HepG2 (cell line): Measurements from ENCODE around the gene NISCH. TPM values are rescaled to one million over a fixed set of nuclear protein-coding genes. Genes with fewer than 3 reads are reported as not detected.

Experiments used
- ELK4 ChIP-seq: sonication (generic); formaldehyde crosslinking; IDR thresholded peaks from 2 replicates; pipeline ENCODE4 v1.9.0; 2021; ENCODE audit warnings: missing genetic modification reagents, borderline replicate concordance
- HHEX ChIP-seq: IDR thresholded peaks from 2 replicates; pipeline ENCODE4 v1.6.1; 2016; ENCODE audit warnings: control low read depth
- HNRNPUL1 ChIP-seq: fragments of 200-400 bp; formaldehyde crosslinking; IDR thresholded peaks from 2 replicates; pipeline ENCODE4 v1.6.1; 2017; ENCODE audit warnings: low read depth, mild to moderate bottlenecking, low read length, moderate library complexity
- ISL2 ChIP-seq: sonication (generic); formaldehyde crosslinking; IDR thresholded peaks from 2 replicates; pipeline ENCODE4 v1.5.0; 2020; ENCODE audit warnings: missing genetic modification reagents
- MYC ChIP-seq: sonication (generic); formaldehyde crosslinking; IDR thresholded peaks from 2 replicates; pipeline ENCODE4 v1.9.0; 2021; ENCODE audit warnings: missing genetic modification reagents, borderline replicate concordance
- NFIB ChIP-seq: sonication (generic); formaldehyde crosslinking; IDR thresholded peaks from 2 replicates; pipeline ENCODE4 v1.9.0; 2021; ENCODE audit warnings: missing genetic modification reagents, mild to moderate bottlenecking, borderline replicate concordance
- PHF21A ChIP-seq: sonication (generic); formaldehyde crosslinking; IDR thresholded peaks from 2 replicates; pipeline ENCODE4 v1.5.0; 2020; ENCODE audit warnings: mild to moderate bottlenecking, missing genetic modification reagents
- POLR2A ChIP-seq, 2 experiments: IDR thresholded peaks; 2 replicates each; pipeline ENCODE4 v1.6.1; 2011; ENCODE audit warnings: low read depth in 2 of 2, low read length in 2 of 2, mild to moderate bottlenecking in 1 of 2, moderate library complexity in 1 of 2; ENCODE audit not compliant: insufficient read depth in 1 of 2
- POLR2AphosphoS2 ChIP-seq: IDR thresholded peaks from 2 replicates; pipeline ENCODE4 v1.6.1; 2011; ENCODE audit warnings: low read depth, low read length, improper control_type of control experiment
- RARG ChIP-seq: sonication (generic); formaldehyde crosslinking; IDR thresholded peaks from 2 replicates; pipeline ENCODE4 v1.4.0; 2020; ENCODE audit warnings: low read depth, mild to moderate bottlenecking, missing genetic modification reagents
- REST ChIP-seq, 2 experiments: IDR thresholded peaks; 2 replicates each; pipeline ENCODE4 v1.6.1; 2011 to 2012; ENCODE audit warnings: low read length in 2 of 2, borderline replicate concordance in 1 of 2, low read depth in 1 of 2, mild to moderate bottlenecking in 1 of 2, moderate library complexity in 1 of 2
- SCMH1 ChIP-seq: sonication (generic); formaldehyde crosslinking; IDR thresholded peaks from 2 replicates; pipeline ENCODE4 v1.9.0; 2021; ENCODE audit warnings: missing genetic modification reagents, mild to moderate bottlenecking, borderline replicate concordance
- SMYD3 ChIP-seq: sonication (generic); formaldehyde crosslinking; IDR thresholded peaks from 2 replicates; pipeline ENCODE4 v1.8.1; 2023; ENCODE audit warnings: mild to moderate bottlenecking, missing genetic modification reagents
- TBP ChIP-seq: sonication (generic); formaldehyde crosslinking; IDR thresholded peaks from 2 replicates; pipeline ENCODE4 v1.5.0; 2020; ENCODE audit warnings: missing genetic modification reagents
- TP53 ChIP-seq: sonication (generic); formaldehyde crosslinking; conservative IDR thresholded peaks from 2 replicates; pipeline ENCODE4 v1.4.0; 2020; ENCODE audit warnings: missing genetic modification reagents
- WIZ ChIP-seq: sonication (generic); formaldehyde crosslinking; IDR thresholded peaks from 2 replicates; pipeline ENCODE4 v1.5.1; 2020; ENCODE audit warnings: mild to moderate bottlenecking, missing genetic modification reagents
- ZBTB46 ChIP-seq: sonication (generic); formaldehyde crosslinking; IDR thresholded peaks from 2 replicates; pipeline ENCODE4 v1.4.0; 2020; ENCODE audit warnings: mild to moderate bottlenecking, missing genetic modification reagents, borderline replicate concordance
- ZMAT3 ChIP-seq: sonication (generic); formaldehyde crosslinking; conservative IDR thresholded peaks from 2 replicates; pipeline ENCODE4 v1.7.0; 2021; ENCODE audit warnings: missing genetic modification reagents
- ZNF350 ChIP-seq: sonication (generic); formaldehyde crosslinking; IDR thresholded peaks from 2 replicates; pipeline ENCODE4 v1.4.0; 2020; ENCODE audit warnings: mild to moderate bottlenecking, low read depth, missing genetic modification reagents, borderline replicate concordance
- ZNF549 ChIP-seq: sonication (generic); formaldehyde crosslinking; IDR thresholded peaks from 2 replicates; pipeline ENCODE4 v1.5.0; 2020; ENCODE audit warnings: missing genetic modification reagents
- ZNF7 ChIP-seq: IDR thresholded peaks from 2 replicates; pipeline ENCODE4 v1.6.1; 2016; ENCODE audit warnings: missing biosample characterization, missing genetic modification reagents
- ZSCAN29 ChIP-seq: sonication (generic); formaldehyde crosslinking; conservative IDR thresholded peaks from 2 replicates; pipeline ENCODE4 v1.4.0; 2020; ENCODE audit warnings: mild to moderate bottlenecking, missing genetic modification reagents
- polyA plus RNA-seq, 8 experiments: library from polyadenylated mRNA; depleted of rRNA in 3 of 8; stranded (reverse) in 7 of 8; unstranded in 1 of 8; fragments of >200 nt; fragmentation: Illumina TruSeq in 4 of 8; extraction: Trizol in 4 of 8; gene quantifications; 2 replicates each; pipeline versions ENCODE4 v1.2.1 to v1.2.3, GENCODE V29; 2011 to 2016; ENCODE audit warnings: low read depth in 4 of 8, missing spikeins in 1 of 8, mixed read lengths in 1 of 8; ENCODE audit not compliant: insufficient read depth in 1 of 8
- total RNA-seq, 5 experiments: library from RNA; depleted of rRNA; stranded (reverse); fragments of >200 nt; fragmentation: Illumina TruSeq; extraction: Trizol; gene quantifications; 2 replicates each; pipeline ENCODE4 v1.2.3, GENCODE V29; 2016; ENCODE audit warnings: low read depth in 1 of 5
- TF ChIP-seq, protein P1 (sequence below): sonication (generic); formaldehyde crosslinking; IDR thresholded peaks from 2 replicates; pipeline ENCODE4 v1.4.0; 2020; ENCODE audit warnings: missing genetic modification reagents, borderline replicate concordance

NISCH gene
- total and polyA plus RNA-seq, 2 of the 13 experiments (the other 11 are each of a cell fraction or from before 2014, with no cell fraction given) = 27.0 to 47.6 TPM

GRCh38 chr3:52453496-52454249 is 1.7 kb upstream of the NISCH start, which contains the start of gene TNNC1 (continued):
- TF ChIP-seq ELK4 (CRISPR knock-in tag) (no peak), NFIB (no peak), HHEX (CRISPR knock-in tag) (no peak), SMYD3 (no peak), ZBTB46 (CRISPR knock-in tag) (no peak), MYC (CRISPR knock-in tag) (0 out of 2 replicates have a peak, but pooled peaks have one; percentile 20), SCMH1 (CRISPR knock-in tag) (no peak), ZNF350 (CRISPR knock-in tag) (0 out of 2 replicates have a peak, but pooled peaks have one; percentile 41), HNRNPUL1 (no peak), PHF21A (CRISPR knock-in tag) (0 out of 2 replicates have a peak, but pooled peaks have one; percentile 21), ZSCAN29 (CRISPR knock-in tag) (no peak), POLR2AphosphoS2 (no peak), ZNF7 (CRISPR knock-in tag) (no peak), ISL2 (CRISPR knock-in tag) (no peak), TBP (no peak), WIZ (CRISPR knock-in tag) (no peak), TP53 (CRISPR knock-in tag) (no peak), ZMAT3 (0 out of 2 replicates have a peak, but pooled peaks have one; percentile 66), REST (IDR thresholded peaks at IDR 0.05; ENCODE audit: borderline replicate concordance in 1 of 2, low read depth in 1 of 2, low read length in 2 of 2) (no peak), POLR2A (IDR thresholded peaks at IDR 0.05; ENCODE audit: insufficient read depth in 1 of 2, low read depth in 2 of 2, low read length in 2 of 2) (0 out of 4 replicates have a peak, but pooled peaks of 1 of the 2 experiments have one; percentile 19), RARG (CRISPR knock-in tag) (no peak), ZNF549 (CRISPR knock-in tag) (no peak)
- TF ChIP-seq, protein P1, sequence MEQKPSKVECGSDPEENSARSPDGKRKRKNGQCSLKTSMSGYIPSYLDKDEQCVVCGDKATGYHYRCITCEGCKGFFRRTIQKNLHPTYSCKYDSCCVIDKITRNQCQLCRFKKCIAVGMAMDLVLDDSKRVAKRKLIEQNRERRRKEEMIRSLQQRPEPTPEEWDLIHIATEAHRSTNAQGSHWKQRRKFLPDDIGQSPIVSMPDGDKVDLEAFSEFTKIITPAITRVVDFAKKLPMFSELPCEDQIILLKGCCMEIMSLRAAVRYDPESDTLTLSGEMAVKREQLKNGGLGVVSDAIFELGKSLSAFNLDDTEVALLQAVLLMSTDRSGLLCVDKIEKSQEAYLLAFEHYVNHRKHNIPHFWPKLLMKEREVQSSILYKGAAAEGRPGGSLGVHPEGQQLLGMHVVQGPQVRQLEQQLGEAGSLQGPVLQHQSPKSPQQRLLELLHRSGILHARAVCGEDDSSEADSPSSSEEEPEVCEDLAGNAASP (CRISPR knock-in tag) = no peak
